ENCODE results near the gene RGSL1. TPM values are rescaled to one million over a fixed set of nuclear protein-coding genes. Genes with fewer than 3 reads are reported as not detected.

The RGSL1 gene
- polyA plus RNA-seq, 3 donors, result not detected

GRCh38 chr1:182410620-182411273 lies 39.2 kb upstream of the RGSL1 start:
- Mint-ChIP-seq H3K4me3 (no peak overlapping the region), H3K27me3 (ENCODE audit: low read depth in 3 of 3) (peaks cover 5 to 13% (median 11%) of the 10 kb centered on the region in 3 donors), H3K4me1 (no peaks in the 10 kb centered on the region), H3K36me3 (no peaks in the 10 kb centered on the region), H3K9me3 (peaks cover 0 to 3% (median under 1%) of the 10 kb centered on the region in 7 donors), H3K27ac (no peak overlapping the region)
- Histone ChIP-seq H3K27ac (ENCODE audit: low read depth in 1 of 2, low read length in 2 of 2) (no peak overlapping the region), H3K9me3 (replicated peaks in 1 of 2; ENCODE audit: control insufficient read depth in 1 of 2, insufficient read depth in 1 of 2, low read length in 2 of 2) (peaks cover 0 to under 1% of the 10 kb centered on the region in 2 donors), H3K36me3 (replicated peaks in 1 of 2; ENCODE audit: control insufficient read depth in 1 of 2, insufficient read depth in 2 of 2, low read length in 2 of 2) (no peaks in the 10 kb centered on the region), H3K9ac (ENCODE audit: insufficient read depth, low read length, poor library complexity, severe bottlenecking) (no peak overlapping the region), H4K20me1 (ENCODE audit: insufficient read depth, low read length) (no peaks in the 10 kb centered on the region), H3K4me2 (replicated peaks; ENCODE audit: extremely low read depth, low read length, poor library complexity, severe bottlenecking) (no peak overlapping the region), H3K4me3 (replicated peaks in 1 of 3; ENCODE audit: low read depth in 2 of 3, low read length in 3 of 3) (no peak overlapping the region), H3K79me2 (ENCODE audit: insufficient read depth, low read length) (no peaks in the 10 kb centered on the region), H3K27me3 (ENCODE audit: control insufficient read depth in 2 of 2, insufficient read depth in 2 of 2, low read length in 2 of 2) (no peaks in the 10 kb centered on the region), H2AFZ (ENCODE audit: insufficient read depth, low read depth, low read length, poor library complexity, severe bottlenecking) (no peak overlapping the region), H3K4me1 (ENCODE audit: control insufficient read depth in 1 of 2, insufficient read depth in 2 of 2, low read length in 2 of 2) (no peaks in the 10 kb centered on the region)
- WGBS (ENCODE audit: insufficient coverage), result no CpG with 5 or more reads among the region's 1 CpG
- TF ChIP-seq CTCF (IDR thresholded peaks at IDR 0.05), result no peak
- DNase-seq, result no peak
- intact Hi-C loops (cut with micrococcal nuclease), result no loop called here

GRCh38 chr1:182413486-182413885 lies 36.5 kb upstream of the RGSL1 start:
- no peak overlapping the region for H2AFZ ChIP-seq (ENCODE audit: insufficient read depth, low read depth, low read length, poor library complexity, severe bottlenecking)
- H3K27ac ChIP-seq (ENCODE audit: low read depth in 1 of 2, low read length in 2 of 2), result no peak overlapping the region
- H3K4me1 Mint-ChIP-seq, result no peaks in the 10 kb centered on the region
- no peak overlapping the region for H3K4me3 Mint-ChIP-seq
- H3K36me3 Mint-ChIP-seq, result no peaks in the 10 kb centered on the region
- H3K9me3 Mint-ChIP-seq, result no peaks in the 10 kb centered on the region
- WGBS (ENCODE audit: insufficient coverage), result 94% methylated on average over 2 of the region's 3 CpGs
- no peak for DNase-seq
- H3K4me2 ChIP-seq (replicated peaks; ENCODE audit: extremely low read depth, low read length, poor library complexity, severe bottlenecking), result no peak overlapping the region
- H3K27me3 ChIP-seq (ENCODE audit: control insufficient read depth in 2 of 2, insufficient read depth in 2 of 2, low read length in 2 of 2), result no peaks in the 10 kb centered on the region
- H3K27ac Mint-ChIP-seq, result no peak overlapping the region
- intact Hi-C loops (cut with micrococcal nuclease), result no loop called here
- peaks cover 4 to 11% (median 8%) of the 10 kb centered on the region in 3 donors for H3K27me3 Mint-ChIP-seq (ENCODE audit: low read depth in 3 of 3)
- H3K79me2 ChIP-seq (ENCODE audit: insufficient read depth, low read length), result no peaks in the 10 kb centered on the region
- no peaks in the 10 kb centered on the region for H3K9me3 ChIP-seq (replicated peaks in 1 of 2; ENCODE audit: control insufficient read depth in 1 of 2, insufficient read depth in 1 of 2, low read length in 2 of 2)
- H3K4me3 ChIP-seq (replicated peaks in 1 of 3; ENCODE audit: low read depth in 2 of 3, low read length in 3 of 3), result no peak overlapping the region
- no peak for TF ChIP-seq CTCF (IDR thresholded peaks at IDR 0.05)
- H3K36me3 ChIP-seq (replicated peaks in 1 of 2; ENCODE audit: control insufficient read depth in 1 of 2, insufficient read depth in 2 of 2, low read length in 2 of 2), result no peaks in the 10 kb centered on the region
- H4K20me1 ChIP-seq (ENCODE audit: insufficient read depth, low read length), result no peaks in the 10 kb centered on the region
- no peak overlapping the region for H3K9ac ChIP-seq (ENCODE audit: insufficient read depth, low read length, poor library complexity, severe bottlenecking)
- no peaks in the 10 kb centered on the region for H3K4me1 ChIP-seq (ENCODE audit: control insufficient read depth in 1 of 2, insufficient read depth in 2 of 2, low read length in 2 of 2)

All from CD14-positive monocyte (primary cell).